Measurements from ENCODE around the gene DUSP23. TPM values are rescaled to one million over a fixed set of nuclear protein-coding genes. Genes with fewer than 3 reads are reported as not detected.

The DUSP23 gene
- total and polyA plus RNA-seq, 2 donors (not counting 3 experiments of a cell fraction or from before 2014, with no cell fraction given), result 82.5 to 197 TPM

DNA sequence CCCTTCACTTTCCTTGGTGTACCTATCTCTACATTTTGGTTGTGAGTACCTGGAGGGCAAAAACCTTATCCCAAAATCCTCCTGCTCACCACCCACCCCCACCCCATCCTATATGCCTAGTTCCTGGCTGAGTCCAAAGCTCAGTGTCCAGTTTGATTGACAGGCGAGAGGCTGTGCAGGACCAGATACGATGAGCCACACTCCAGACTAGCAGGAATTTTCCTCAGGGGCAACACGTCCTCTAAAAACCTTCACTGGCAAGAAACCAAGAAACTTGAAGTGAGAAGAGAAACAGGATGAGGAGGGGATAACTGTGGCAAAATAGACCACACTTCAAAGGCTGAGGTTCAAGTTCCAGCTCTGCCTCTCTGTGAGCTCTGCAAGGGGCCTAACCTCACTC lies 44.8 kb downstream of the DUSP23 start:
- no peak for DNase-seq (ENCODE audit: low read depth, low spot score)
- dilution Hi-C loops (cut with MboI; ENCODE audit: extremely low pct_ligation_motif_present, low sequenced_read_pairs) (no loop called here), intact Hi-C loops (cut with micrococcal nuclease) (no loop called here)
- no peak overlapping the region for H3K4me2 ChIP-seq (ENCODE audit: insufficient read depth, low read length)
- peaks cover 18 to 23% of the 10 kb centered on the region in 2 experiments for H3K27me3 ChIP-seq (ENCODE audit: control insufficient read depth in 2 of 2, insufficient read depth in 2 of 2, low read length in 2 of 2)
- no peaks in the 10 kb centered on the region for H3K36me3 ChIP-seq (ENCODE audit: control insufficient read depth in 2 of 2, extremely low read depth in 1 of 2, insufficient read depth in 2 of 2, low read length in 2 of 2)
- no peak overlapping the region for H3K9ac ChIP-seq (replicated peaks; ENCODE audit: extremely low read depth, insufficient read depth, low read length)
- no peaks in the 10 kb centered on the region for H3K9me1 ChIP-seq (replicated peaks; ENCODE audit: control insufficient read depth, extremely low read depth, insufficient read depth, low read length)
- H3K4me3 ChIP-seq (replicated peaks in 1 of 3; ENCODE audit: insufficient read depth in 1 of 3, low read depth in 1 of 3, low read length in 3 of 3), result no peak overlapping the region
- no peak overlapping the region for H2AFZ ChIP-seq (ENCODE audit: low read depth, low read length)
- no peaks in the 10 kb centered on the region for H3K4me1 ChIP-seq (ENCODE audit: control insufficient read depth, extremely low read depth, insufficient read depth, low read length)
- FAIRE-seq, result no peak
- no peak for TF ChIP-seq POLR2AphosphoS5 (IDR thresholded peaks at IDR 0.05; ENCODE audit: insufficient read depth, low read depth, low read length)
- TF ChIP-seq EZH2 (IDR thresholded peaks at IDR 0.05; ENCODE audit: borderline replicate concordance, low read depth, low read length, severe bottlenecking), result no peak
- no peak for TF ChIP-seq FOS (IDR thresholded peaks at IDR 0.05; ENCODE audit: borderline replicate concordance, insufficient read depth, low read length)
- TF ChIP-seq GATA2 (IDR thresholded peaks at IDR 0.05; ENCODE audit: insufficient read depth, insufficient read length, low read depth, low read length), result no peak
- TF ChIP-seq MYC (IDR thresholded peaks at IDR 0.05; ENCODE audit: low read depth, low read length), result no peak
- TF ChIP-seq, protein P1, sequence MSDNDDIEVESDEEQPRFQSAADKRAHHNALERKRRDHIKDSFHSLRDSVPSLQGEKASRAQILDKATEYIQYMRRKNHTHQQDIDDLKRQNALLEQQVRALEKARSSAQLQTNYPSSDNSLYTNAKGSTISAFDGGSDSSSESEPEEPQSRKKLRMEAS (IDR thresholded peaks at IDR 0.05; ENCODE audit: insufficient read depth, insufficient read length), result no peak
- TF ChIP-seq, protein P2, sequence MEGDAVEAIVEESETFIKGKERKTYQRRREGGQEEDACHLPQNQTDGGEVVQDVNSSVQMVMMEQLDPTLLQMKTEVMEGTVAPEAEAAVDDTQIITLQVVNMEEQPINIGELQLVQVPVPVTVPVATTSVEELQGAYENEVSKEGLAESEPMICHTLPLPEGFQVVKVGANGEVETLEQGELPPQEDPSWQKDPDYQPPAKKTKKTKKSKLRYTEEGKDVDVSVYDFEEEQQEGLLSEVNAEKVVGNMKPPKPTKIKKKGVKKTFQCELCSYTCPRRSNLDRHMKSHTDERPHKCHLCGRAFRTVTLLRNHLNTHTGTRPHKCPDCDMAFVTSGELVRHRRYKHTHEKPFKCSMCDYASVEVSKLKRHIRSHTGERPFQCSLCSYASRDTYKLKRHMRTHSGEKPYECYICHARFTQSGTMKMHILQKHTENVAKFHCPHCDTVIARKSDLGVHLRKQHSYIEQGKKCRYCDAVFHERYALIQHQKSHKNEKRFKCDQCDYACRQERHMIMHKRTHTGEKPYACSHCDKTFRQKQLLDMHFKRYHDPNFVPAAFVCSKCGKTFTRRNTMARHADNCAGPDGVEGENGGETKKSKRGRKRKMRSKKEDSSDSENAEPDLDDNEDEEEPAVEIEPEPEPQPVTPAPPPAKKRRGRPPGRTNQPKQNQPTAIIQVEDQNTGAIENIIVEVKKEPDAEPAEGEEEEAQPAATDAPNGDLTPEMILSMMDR (IDR thresholded peaks at IDR 0.05; ENCODE audit: extremely low read depth in 1 of 2, insufficient read depth in 1 of 2, low read depth in 1 of 2, low read length in 2 of 2), result no peak
- TF ChIP-seq POLR2A (IDR thresholded peaks at IDR 0.05; ENCODE audit: low read depth, low read length), result no peak
- no peak for TF ChIP-seq JUN (IDR thresholded peaks at IDR 0.05; ENCODE audit: borderline replicate concordance, insufficient read depth, insufficient read length, low read depth)
- H3K79me2 ChIP-seq (ENCODE audit: control insufficient read depth, insufficient read depth, low read length), result no peaks in the 10 kb centered on the region
- no peaks in the 10 kb centered on the region for H4K20me1 ChIP-seq (replicated peaks; ENCODE audit: control insufficient read depth, extremely low read depth, insufficient read depth, low read length)
- H3K27ac ChIP-seq (ENCODE audit: insufficient read depth, low read depth, low read length), result no peak overlapping the region
- CTCF ChIA-PET, result interaction anchor here (0.6 to 9.0 kb wide), 3 partner anchors 26 to 396 kb away, joined by 3 to 71 read pairs (median 3); no protein-coding TSS in a partner anchor
- POLR2A ChIA-PET, result no interaction called here
- no peaks in the 10 kb centered on the region for H3K9me3 ChIP-seq (replicated peaks; ENCODE audit: control insufficient read depth, insufficient read depth, low read length)
- no TSS peak for BruUV-seq (replicated peaks)
